Heart left ventricle (tissue), 16 donors: ENCODE data around the gene GREB1. TPM values are rescaled to one million over a fixed set of nuclear protein-coding genes. Genes with fewer than 3 reads are reported as not detected.
A peak's percentile ranks its signal among the peaks of the same experiment; 100 is the strongest.

ENCODE experiments used
- ATAC-seq, 4 donors: fragments of 200-7000 bp; cut with Tn5 transposase; one replicate each; pipeline ENCODE4 v1.9.1; 2020 to 2022; ENCODE audit warnings: moderate library complexity in 4 of 4, mild to moderate bottlenecking in 3 of 4, moderate number of reproducible peaks in 1 of 4
- DNase-seq, 5 donors: peaks; one replicate each; pipeline ENCODE4 v3.0.0-alpha.2; 2020
- H3K27ac ChIP-seq, 12 donors: fragments of 200-600 bp; sonication (generic) in 4 of 12; one replicate each; pipeline versions ENCODE4 v1.5.0 to v1.8.0; 2016 to 2022; ENCODE audit warnings: mild to moderate bottlenecking in 2 of 12
- H3K27me3 ChIP-seq, 9 donors: fragments of 200-600 bp; sonication (generic) in 2 of 9; one replicate each; pipeline versions ENCODE4 v1.5.1 to v1.8.0; 2016 to 2022; ENCODE audit warnings: mild to moderate bottlenecking in 3 of 9
- H3K36me3 ChIP-seq, 9 donors: fragments of 200-600 bp; sonication (generic) in 2 of 9; one replicate each; pipeline versions ENCODE4 v1.5.0 to v1.8.0; 2018 to 2022; ENCODE audit warnings: mild to moderate bottlenecking in 2 of 9
- H3K4me1 ChIP-seq, 12 donors: fragments of 200-600 bp; sonication (generic) in 4 of 12; one replicate each; pipeline versions ENCODE4 v1.5.0 to v1.8.0; 2016 to 2022; ENCODE audit warnings: mild to moderate bottlenecking in 3 of 12
- H3K4me3 ChIP-seq, 12 donors: fragments of 200-600 bp; sonication (generic) in 4 of 12; one replicate each; pipeline versions ENCODE4 v1.5.0 to v1.8.0; 2017 to 2022; ENCODE audit warnings: mild to moderate bottlenecking in 9 of 12, moderate library complexity in 4 of 12
- H3K9me3 ChIP-seq, 12 donors: fragments of 200-600 bp; sonication (generic) in 4 of 12; one replicate each; pipeline versions ENCODE4 v1.5.0 to v1.8.0; 2016 to 2022; ENCODE audit warnings: mild to moderate bottlenecking in 1 of 12
- CTCF ChIP-seq, 12 donors: fragments of 200-600 bp; sonication (generic) in 4 of 12; IDR thresholded peaks; one replicate each; pipeline versions ENCODE4 v1.5.0 to v1.8.0; 2018 to 2022; ENCODE audit warnings: antibody characterized with exemption in 12 of 12, mild to moderate bottlenecking in 5 of 12
- POLR2A ChIP-seq, 2 donors: fragments of 450-650 bp; IDR thresholded peaks; one replicate each; pipeline ENCODE4 v1.6.1; 2017; ENCODE audit warnings: antibody characterized with exemption in 2 of 2, mild to moderate bottlenecking in 2 of 2, moderate library complexity in 2 of 2
- WGBS, 4 donors: extraction: QIAGEN DNeasy Blood & Tissue Kit in 2 of 4; methylation state at CpG; one replicate each; pipeline versions ENCODE4 v1.1.5 to v1.1.7; 2013 to 2018; 5-methylcytosine and 5-hydroxymethylcytosine counted together
- intact Hi-C, 10 donors: fragments of 100-400 bp; cut with DNase I; formaldehyde crosslinking; loops; one replicate each; pipeline versions ENCODE4 v1.11.1 to v1.14.2; 2022
- polyA plus RNA-seq, 2 donors: library from polyadenylated mRNA; stranded (reverse); fragments of 200-250 nt; gene quantifications; one replicate each; pipeline ENCODE4 v1.2.3, GENCODE V29; 2013
- total RNA-seq, 9 donors: library from RNA; depleted of rRNA in 2 of 9; stranded (reverse); fragments of >200 nt in 2 of 9; fragmentation: NEBNext Ultra II Directional in 3 of 9; extraction: Animal tissue kit (Norgen Biotek cat#: 25700) in 3 of 9; gene quantifications; one replicate each; pipeline versions ENCODE4 v1.1.0 to v1.2.4, GENCODE V29; 2016 to 2023
- donor health status: ischemic (EF 13 %, LVEDD 7.1; RV severe dilation, severe dysfunction).
- donor health status: healthy with polysubstance abuse.
- donor health status: DM: no; HTN: yes; CAD: no.
- donor health status: DM: no; HTN: no; CAD: no.
- donor health status: ischemic (EF 25% LVEDD 6.9; RV normal size, moderate dysfunction).
- donor health status: ischemic (EF 25% LVEDD 5.7; RV mildly dilated, moderate dysfunction).
- donor health status: healthy.
- donor health status: DM: yes; HTN: yes; CAD: no.
- donor health status: ischemic (EF 35%, LVEDD 5.7; RV mildly dilated, moderate dysfunction).
- donor health status: nonischemic (EF 11% LVEDD 7.7; RV severe dilation, severe dysfunction).
- donor health status: DM: yes; HTN: yes; CAD: no.
- donor health status: PGD.
- donor health status: ischemic (EF 29% LVEDD 5.4; RV normal size, mild dysfunction).
- donor health status: nonischemic (EF 23%, LVEDD 6.1; RV moderate dilation, normal function).

GREB1 gene
- total and polyA plus RNA-seq, 11 donors, result 1.4 to 11.5 (median 5.6) TPM

DNA sequence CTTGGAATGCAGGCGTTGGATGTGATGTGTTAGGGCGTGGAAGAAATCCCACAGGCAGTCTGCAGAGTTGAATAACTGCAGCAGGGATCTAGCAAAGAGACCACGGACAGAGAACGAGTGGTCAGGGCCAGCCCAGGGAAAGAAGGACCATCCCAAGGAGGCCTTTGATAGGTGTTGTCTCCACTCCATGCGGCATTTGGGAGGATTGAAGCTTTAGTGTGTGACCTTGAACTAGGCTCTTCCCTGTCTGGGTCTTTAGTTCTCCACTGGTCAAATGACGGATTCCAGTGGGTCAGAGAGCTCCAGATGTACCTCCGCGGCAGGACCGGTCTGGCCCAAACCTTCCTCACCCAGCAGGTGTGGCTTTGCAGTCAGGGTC is 18.4 kb downstream of the GREB1 start:
- DNase-seq (no peak), ATAC-seq (no peak)
- 84 to 95% (median 92%) methylated on average over 5 to 9 of the region's 9 CpGs for WGBS, 4 donors
- peaks cover 0 to 17% (median 0%) of the 10 kb centered on the region in 9 donors for H3K27me3 ChIP-seq
- peaks cover 0 to 11% (median 0%) of the 10 kb centered on the region in 12 donors for H3K4me1 ChIP-seq
- intact Hi-C loops, result no loop called here
- no peak overlapping the region for H3K27ac ChIP-seq
- no peak for TF ChIP-seq CTCF (IDR thresholded peaks at IDR 0.05)
- TF ChIP-seq POLR2A (IDR thresholded peaks at IDR 0.05), result no peak
- H3K4me3 ChIP-seq, result no peak overlapping the region
- H3K9me3 ChIP-seq, result peaks cover 0 to 5% (median 0%) of the 10 kb centered on the region in 12 donors
- no peaks in the 10 kb centered on the region for H3K36me3 ChIP-seq

- peaks cover 0 to 21% (median 0%) of the 10 kb centered on the region in 9 donors for H3K27me3 ChIP-seq
- no peaks in the 10 kb centered on the region for H3K36me3 ChIP-seq
- peaks cover 0 to 5% (median 0%) of the 10 kb centered on the region in 12 donors for H3K9me3 ChIP-seq
- WGBS, 4 donors, result 75 to 80% (median 77%) methylated on average over 10 of the region's 10 CpGs
- ATAC-seq, result no peak
- DNase-seq, result no peak
- peaks cover 0 to 14% (median 0%) of the 10 kb centered on the region in 12 donors for H3K4me1 ChIP-seq
- TF ChIP-seq POLR2A (IDR thresholded peaks at IDR 0.05) (no peak), CTCF (IDR thresholded peaks at IDR 0.05) (no peak)
- H3K4me3 ChIP-seq, result no peak overlapping the region
- H3K27ac ChIP-seq, result no peak overlapping the region
- intact Hi-C loops, result no loop called here
These were observed 20.0 kb downstream of the GREB1 start for GRCh38 chr2:11553661-11554398.

DNA sequence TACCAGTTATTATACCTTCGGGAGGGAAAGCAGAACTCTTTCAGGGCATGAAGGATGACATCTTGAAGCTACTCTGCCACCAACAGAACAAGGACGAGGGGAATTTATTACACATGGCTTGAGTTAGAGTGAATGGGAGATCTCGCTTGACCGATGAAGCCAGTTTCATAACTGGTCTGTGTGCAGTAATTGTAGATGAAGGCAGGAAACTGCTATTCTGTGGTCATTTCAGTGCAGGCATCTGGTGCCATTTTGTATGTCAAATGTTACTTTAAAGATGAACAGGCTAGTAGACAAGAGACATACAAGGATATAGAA is 20.5 kb downstream of the GREB1 start:
- intact Hi-C loops, result no loop called here
- Histone ChIP-seq H3K9me3 (peaks cover 0 to 4% (median 0%) of the 10 kb centered on the region in 12 donors), H3K36me3 (no peaks in the 10 kb centered on the region), H3K4me3 (no peak overlapping the region), H3K4me1 (peaks cover 0 to 14% (median under 1%) of the 10 kb centered on the region in 12 donors), H3K27ac (no peak overlapping the region), H3K27me3 (peaks cover 0 to 21% (median 0%) of the 10 kb centered on the region in 9 donors)
- ATAC-seq, result no peak
- 54 to 84% (median 75%) methylated on average over 4 of the region's 4 CpGs for WGBS, 4 donors
- TF ChIP-seq CTCF (IDR thresholded peaks at IDR 0.05), result no peak
- TF ChIP-seq POLR2A (IDR thresholded peaks at IDR 0.05), result no peak
- no peak for DNase-seq

DNA sequence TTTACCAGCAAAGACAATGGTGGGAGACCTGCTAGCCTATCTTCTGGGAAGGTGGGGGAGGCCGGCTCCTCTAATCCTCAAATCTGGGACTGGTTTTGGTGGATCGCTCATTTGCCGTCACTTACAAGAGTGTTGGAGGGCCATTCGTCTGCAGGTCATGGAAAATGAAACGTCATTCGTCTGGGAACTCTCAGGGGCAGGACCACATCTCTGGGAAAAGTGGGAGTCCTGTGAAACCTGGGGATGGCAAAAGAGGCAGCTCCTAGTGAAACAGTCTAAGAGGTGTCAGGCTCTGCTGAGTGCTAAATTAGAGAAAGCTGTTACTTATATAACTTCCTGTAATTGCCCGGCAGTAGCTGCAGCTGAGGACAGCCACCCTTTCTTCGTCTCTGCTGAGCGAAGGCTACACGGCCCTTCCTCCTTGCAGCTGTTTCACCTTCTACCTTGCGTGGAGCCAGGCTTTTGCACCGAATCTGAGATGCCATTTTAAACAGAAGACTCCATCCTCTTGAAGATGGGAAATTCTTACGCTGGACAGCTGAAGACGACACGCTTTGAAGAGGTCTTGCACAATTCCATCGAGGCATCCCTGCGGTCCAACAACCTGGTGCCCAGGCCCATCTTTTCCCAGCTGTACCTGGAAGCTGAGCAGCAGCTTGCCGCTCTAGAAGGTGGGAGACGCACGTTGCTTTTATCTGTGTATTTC is 22.4 kb downstream of the GREB1 start:
- Histone ChIP-seq H3K9me3 (no peaks in the 10 kb centered on the region), H3K27ac (no peak overlapping the region), H3K4me3 (no peak overlapping the region), H3K4me1 (peaks cover 0 to 14% (median under 1%) of the 10 kb centered on the region in 12 donors), H3K27me3 (peaks cover 0 to 21% (median 0%) of the 10 kb centered on the region in 9 donors), H3K36me3 (no peaks in the 10 kb centered on the region)
- intact Hi-C loops, result no loop called here
- ATAC-seq, result peak in 3 of 4 donors; percentile 17 to 38 (median 33)
- no peak for TF ChIP-seq POLR2A (IDR thresholded peaks at IDR 0.05)
- WGBS, 4 donors, result 67 to 80% (median 74%) methylated on average over 20 of the region's 20 CpGs
- DNase-seq, result no peak
